Parathyroid adenoma (tissue), 2 donors: ENCODE data around the gene GBGT1.

Experiments used
- H2AFZ ChIP-seq: fragments of 300-600 bp; sonication (generic); one replicate; pipeline ENCODE4 v1.7.0; 2017; ENCODE audit warnings: antibody characterized with exemption, mild to moderate bottlenecking
- H3K27ac ChIP-seq: fragments of 300-600 bp; sonication (generic); one replicate; pipeline ENCODE4 v1.7.0; 2017
- H3K27me3 ChIP-seq: fragments of 300-600 bp; sonication (generic); one replicate; pipeline ENCODE4 v1.7.0; 2017; ENCODE audit warnings: low read length; ENCODE audit not compliant: control insufficient read depth, insufficient read depth
- H3K36me3 ChIP-seq: fragments of 300-600 bp; sonication (generic); one replicate; pipeline ENCODE4 v1.7.0; 2017; ENCODE audit warnings: low read length; ENCODE audit not compliant: control insufficient read depth, insufficient read depth
- H3K4me1 ChIP-seq: fragments of 300-600 bp; sonication (generic); one replicate; pipeline ENCODE4 v1.7.0; 2017; ENCODE audit warnings: control low read depth
- H3K4me2 ChIP-seq: fragments of 300-600 bp; sonication (generic); one replicate; pipeline ENCODE4 v1.7.0; 2017; ENCODE audit warnings: low read length
- H3K4me3 ChIP-seq: fragments of 300-600 bp; sonication (generic); one replicate; pipeline ENCODE4 v1.7.0; 2017; ENCODE audit warnings: low read depth, low read length
- H3K79me2 ChIP-seq: fragments of 300-600 bp; sonication (generic); one replicate; pipeline ENCODE4 v1.7.0; 2017; ENCODE audit warnings: control low read depth
- H3K9ac ChIP-seq: fragments of 300-600 bp; sonication (generic); one replicate; pipeline ENCODE4 v1.7.0; 2017; ENCODE audit warnings: mild to moderate bottlenecking
- H3K9me3 ChIP-seq: fragments of 300-600 bp; sonication (generic); one replicate; pipeline ENCODE4 v1.7.0; 2017; ENCODE audit warnings: low read length; ENCODE audit not compliant: control insufficient read depth
- CTCF ChIP-seq: fragments of 300-600 bp; sonication (generic); IDR thresholded peaks from one replicate; pipeline ENCODE4 v1.7.0; 2017; ENCODE audit warnings: antibody characterized with exemption, mild to moderate bottlenecking
- donor health status: primary hyperparathyroidism.

The GBGT1 gene

GRCh38 chr9:133111808-133112662, 51.7 kb downstream of the GBGT1 start:
- peaks cover 16% of the 10 kb centered on the region for H3K79me2 ChIP-seq
- no peak overlapping the region for H2AFZ ChIP-seq
- no peaks in the 10 kb centered on the region for H3K9me3 ChIP-seq
- no peak for TF ChIP-seq CTCF
- H3K4me1 ChIP-seq: peaks cover 19% of the 10 kb centered on the region
- no peak overlapping the region for H3K27ac ChIP-seq
- H3K4me3 ChIP-seq: no peak overlapping the region
- H3K36me3 ChIP-seq: no peaks in the 10 kb centered on the region
- no peak overlapping the region for H3K9ac ChIP-seq
- H3K4me2 ChIP-seq: no peak overlapping the region
- H3K27me3 ChIP-seq: no peaks in the 10 kb centered on the region

GRCh38 chr9:133109931-133110650, 53.6 kb downstream of the GBGT1 start:
- no peak for TF ChIP-seq CTCF

GRCh38 chr9:133108794-133109641, 54.7 kb downstream of the GBGT1 start:
- Histone ChIP-seq H3K27me3 (no peaks in the 10 kb centered on the region), H3K4me3 (no peak overlapping the region), H3K9me3 (no peaks in the 10 kb centered on the region), H3K4me2 (no peak overlapping the region), H3K27ac (no peak overlapping the region), H3K4me1 (peaks cover 12% of the 10 kb centered on the region), H3K79me2 (no peaks in the 10 kb centered on the region), H3K9ac (no peak overlapping the region), H2AFZ (no peak overlapping the region), H3K36me3 (no peaks in the 10 kb centered on the region)
- no peak for TF ChIP-seq CTCF

More at GRCh38 chr9:133109931-133110650, 53.6 kb downstream of the GBGT1 start:
- Histone ChIP-seq H3K4me2 (no peak overlapping the region), H3K4me1 (peaks cover 19% of the 10 kb centered on the region), H3K9me3 (no peaks in the 10 kb centered on the region), H2AFZ (no peak overlapping the region), H3K27ac (no peak overlapping the region), H3K27me3 (no peaks in the 10 kb centered on the region), H3K79me2 (no peaks in the 10 kb centered on the region), H3K4me3 (no peak overlapping the region), H3K9ac (no peak overlapping the region), H3K36me3 (no peaks in the 10 kb centered on the region)

GRCh38 chr9:133107961-133108793, 55.5 kb downstream of the GBGT1 start:
- Histone ChIP-seq H3K36me3 (no peaks in the 10 kb centered on the region), H3K27me3 (no peaks in the 10 kb centered on the region), H2AFZ (no peak overlapping the region), H3K4me3 (no peak overlapping the region), H3K9me3 (no peaks in the 10 kb centered on the region), H3K79me2 (no peaks in the 10 kb centered on the region), H3K4me1 (peaks cover 4% of the 10 kb centered on the region), H3K27ac (no peak overlapping the region), H3K4me2 (no peak overlapping the region), H3K9ac (no peak overlapping the region)
- TF ChIP-seq CTCF: no peak
